ENCODE data around the gene REXO1. TPM values are rescaled to one million over a fixed set of nuclear protein-coding genes. Genes with fewer than 3 reads are reported as not detected.
"Not testable (repeated sequence)": the region's sequence is repeated elsewhere in the genome, so short reads cannot be mapped to it uniquely, and the experiment has no call there.

The REXO1 gene
- 10 to 100 TPM; 42.0 to 51.7 TPM for total RNA-seq

GRCh38 chr19:1848399-1849131 lies at the start of gene REXO1:
Gene REXO1 (minus strand): TSS chr19:1848483. CDS start chr19:1848358, 125 bp downstream.
- TF ChIP-seq CTCF (IDR thresholded peaks at IDR 0.05): peak; percentile 96
- H3K9ac ChIP-seq (ENCODE audit: low read depth in 2 of 2, low read length in 2 of 2): peak within 1 kb of the TSS; percentile 81 to 93
- peak; percentile 99 for DNase-seq
- peak within 1 kb of the TSS; percentile 100 for H3K4me3 ChIP-seq
- peaks cover 15% of the 10 kb centered on the region for H3K4me1 ChIP-seq
- intact Hi-C loops (cut with DNase I): no loop called here
- H3K27me3 ChIP-seq: no peaks in the 10 kb centered on the region
- H3K9me3 ChIP-seq: no peaks in the 10 kb centered on the region
- no peaks in the 10 kb centered on the region for H3K36me3 ChIP-seq
- peak within 1 kb of the TSS; percentile 97 for H3K27ac ChIP-seq

DNA sequence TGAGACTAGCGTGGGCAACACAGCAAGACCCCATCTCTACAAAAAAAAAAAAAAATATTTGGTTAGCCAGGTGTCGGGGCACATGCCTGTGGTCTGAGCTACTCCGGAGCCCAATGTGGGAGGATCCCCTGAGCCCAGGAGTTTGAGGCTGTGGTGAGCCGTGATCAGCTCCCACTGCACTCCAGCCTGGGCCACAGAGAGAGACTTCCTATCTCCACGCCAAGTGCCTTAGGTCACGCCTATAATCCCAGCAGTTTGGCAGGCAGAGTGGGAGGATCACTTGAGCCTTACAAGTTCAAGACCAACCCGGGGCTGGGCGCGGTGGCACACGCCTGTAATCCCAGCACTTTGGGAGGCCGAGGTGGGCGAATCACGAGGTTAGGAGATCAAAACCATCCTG lies 48.2 kb upstream of the REXO1 start:
- Histone ChIP-seq H3K27ac (no peak overlapping the region), H3K4me3 (no peak overlapping the region), H3K9ac (ENCODE audit: low read depth in 2 of 2, low read length in 2 of 2) (peak overlapping the region in 1 of 2 donors; percentile 12), H3K27me3 (no peaks in the 10 kb centered on the region), H3K4me1 (no peaks in the 10 kb centered on the region), H3K9me3 (no peaks in the 10 kb centered on the region), H3K36me3 (no peaks in the 10 kb centered on the region)
- no peak for DNase-seq
- TF ChIP-seq CTCF (IDR thresholded peaks at IDR 0.05): no peak
- intact Hi-C loops (cut with DNase I): no loop called here

GRCh38 chr19:1893791-1894190 lies 45.5 kb upstream of the REXO1 start:
- intact Hi-C loops (cut with DNase I): no loop called here
- Histone ChIP-seq H3K9ac (ENCODE audit: low read depth in 2 of 2, low read length in 2 of 2) (no peak overlapping the region), H3K27me3 (no peaks in the 10 kb centered on the region), H3K4me1 (no peaks in the 10 kb centered on the region), H3K36me3 (no peaks in the 10 kb centered on the region), H3K4me3 (no peak overlapping the region), H3K9me3 (no peaks in the 10 kb centered on the region), H3K27ac (no peak overlapping the region)
- no peak for TF ChIP-seq CTCF (IDR thresholded peaks at IDR 0.05)
- no peak for DNase-seq

GRCh38 chr19:1889907-1890306 lies 41.6 kb upstream of the REXO1 start:
- DNase-seq: no peak
- no peak for TF ChIP-seq CTCF (IDR thresholded peaks at IDR 0.05)
- no peaks in the 10 kb centered on the region for H3K27me3 ChIP-seq
- no peak overlapping the region for H3K9ac ChIP-seq (ENCODE audit: low read depth in 2 of 2, low read length in 2 of 2)
- no peaks in the 10 kb centered on the region for H3K9me3 ChIP-seq
- no peak overlapping the region for H3K4me3 ChIP-seq
- intact Hi-C loops (cut with DNase I): no loop called here
- no peaks in the 10 kb centered on the region for H3K36me3 ChIP-seq
- no peak overlapping the region for H3K27ac ChIP-seq
- no peaks in the 10 kb centered on the region for H3K4me1 ChIP-seq

DNA sequence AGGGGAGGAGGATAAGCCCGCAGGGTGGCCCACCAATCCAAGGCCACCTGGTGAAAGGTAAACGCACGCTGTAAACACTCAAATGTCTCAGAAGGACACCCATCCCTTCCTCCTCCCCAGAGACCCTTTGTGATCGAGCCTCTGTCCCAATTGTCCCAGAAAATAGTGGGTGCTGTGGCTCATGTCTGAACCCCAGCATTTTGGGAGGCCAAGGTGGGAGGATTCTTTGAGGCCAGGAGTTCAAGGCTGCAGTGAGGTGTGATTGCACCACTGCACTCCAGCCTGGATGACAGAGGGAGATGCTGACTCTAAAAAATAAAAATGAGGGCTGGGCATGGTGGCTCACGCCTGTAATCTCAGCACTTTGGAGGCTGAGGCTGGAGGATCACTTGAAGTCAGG lies 40.1 kb upstream of the REXO1 start:
- H3K9me3 ChIP-seq: no peaks in the 10 kb centered on the region
- no peak for TF ChIP-seq CTCF (IDR thresholded peaks at IDR 0.05)
- no peak overlapping the region for H3K27ac ChIP-seq
- no peak overlapping the region for H3K9ac ChIP-seq (ENCODE audit: low read depth in 2 of 2, low read length in 2 of 2)
- peaks cover 6% of the 10 kb centered on the region for H3K4me1 ChIP-seq
- DNase-seq: no peak
- H3K4me3 ChIP-seq: no peak overlapping the region
- intact Hi-C loops (cut with DNase I): no loop called here
- no peaks in the 10 kb centered on the region for H3K27me3 ChIP-seq
- no peaks in the 10 kb centered on the region for H3K36me3 ChIP-seq

DNA sequence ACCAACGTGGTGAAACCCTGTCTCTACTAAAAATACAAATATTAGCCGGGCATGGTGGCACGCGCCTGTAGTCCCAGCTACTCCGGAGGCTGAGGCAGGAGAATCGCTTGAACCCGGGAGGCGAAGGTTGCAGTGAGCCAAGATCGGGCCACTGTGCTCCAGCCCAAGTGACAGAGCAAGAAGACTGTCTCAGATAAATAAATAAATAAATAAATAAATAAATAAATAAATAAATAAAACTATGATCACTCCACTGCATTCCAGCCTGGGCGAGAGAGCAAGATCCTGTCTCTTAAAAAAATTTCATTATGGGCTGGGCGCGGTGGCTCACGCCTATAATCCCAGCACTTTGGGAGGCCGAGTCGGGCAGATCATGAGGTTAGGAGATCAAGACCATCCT lies 38.1 kb upstream of the REXO1 start:
- H3K9ac ChIP-seq (ENCODE audit: low read depth in 2 of 2, low read length in 2 of 2); DNase-seq; intact Hi-C loops (cut with DNase I); H3K9me3 ChIP-seq; H3K27ac ChIP-seq; H3K36me3 ChIP-seq; H3K27me3 ChIP-seq; H3K4me3 ChIP-seq: not testable (repeated sequence)
- H3K4me1 ChIP-seq: peaks cover 10% of the 10 kb centered on the region

GRCh38 chr19:1885398-1886119 lies 37.3 kb upstream of the REXO1 start, which contains the start of gene ABHD17A:
Gene ABHD17A (minus strand): TSS chr19:1885496. CDS start chr19:1881566, 3,930 bp downstream.
- peak within 1 kb of the TSS; percentile 94 to 95 for H3K9ac ChIP-seq (ENCODE audit: low read depth in 2 of 2, low read length in 2 of 2)
- H3K27me3 ChIP-seq; H3K9me3 ChIP-seq; intact Hi-C loops (cut with DNase I); H3K36me3 ChIP-seq: not testable (repeated sequence)
- H3K4me1 ChIP-seq: peaks cover 10% of the 10 kb centered on the region
- peak within 1 kb of the TSS; percentile 82 for H3K27ac ChIP-seq
- peak within 1 kb of the TSS; percentile 95 for H3K4me3 ChIP-seq
- peak; percentile 96 for DNase-seq
